OCI-LY7 (cell line): ENCODE results near the gene LDLRAD4. TPM values are rescaled to one million over a fixed set of nuclear protein-coding genes. Genes with fewer than 3 reads are reported as not detected.

Source experiments
- BruUV-seq: library from RNA; stranded (reverse); fragments of 400-500 nt; replicated peaks from 2 replicates; lab custom pipeline; 2021; lab: Mats Ljungman, UMichigan
- CTCF ChIA-PET: fragments of 300-600 bp; sonication (Branson Sonifier 250); formaldehyde crosslinking; loops from one replicate; lab custom pipeline; 2022; ENCODE audit warnings: antibody characterized with exemption; ENCODE audit not compliant: unreplicated experiment; lab: Charles Lee
- POLR2A ChIA-PET: fragments of 300-600 bp; sonication (Branson Sonifier 250); formaldehyde crosslinking; loops from one replicate; lab custom pipeline; 2022; ENCODE audit warnings: antibody characterized with exemption; lab: Charles Lee
- DNase-seq: peaks from one replicate; pipeline ENCODE4 v3.0.0-alpha.2; 2015; ENCODE audit warnings: low spot score
- H2AFZ ChIP-seq: fragments of 200-600 bp; sonication (generic), shearing (Covaris generic); 2 replicates; pipeline ENCODE4 v1.6.1; 2014; ENCODE audit warnings: mild to moderate bottlenecking, antibody characterized with exemption, low read length, moderate library complexity
- H3K27ac ChIP-seq: fragments of 200-600 bp; sonication (generic); 2 replicates; pipeline ENCODE4 v1.5.1; 2014; ENCODE audit warnings: mixed run types, low read depth, mild to moderate bottlenecking, moderate library complexity, low read length, inconsistent platforms; ENCODE audit not compliant: poor library complexity, severe bottlenecking
- H3K36me3 ChIP-seq: fragments of 200-600 bp; sonication (generic); 2 replicates; pipeline ENCODE4 v1.6.1; 2014; ENCODE audit warnings: mild to moderate bottlenecking, antibody characterized with exemption, low read length, moderate library complexity, mixed read lengths; ENCODE audit not compliant: insufficient read depth
- H3K4me1 ChIP-seq: fragments of 200-600 bp; sonication (generic); 2 replicates; pipeline ENCODE4 v1.5.1; 2014; ENCODE audit warnings: mild to moderate bottlenecking, low read length; ENCODE audit not compliant: insufficient read depth, poor library complexity, severe bottlenecking
- H3K4me2 ChIP-seq: fragments of 200-600 bp; sonication (generic); 2 replicates; pipeline ENCODE4 v1.6.1; 2014; ENCODE audit warnings: mild to moderate bottlenecking, low read length
- H3K4me3 ChIP-seq: fragments of 200-600 bp; sonication (generic); 2 replicates; pipeline ENCODE4 v1.5.1; 2014; ENCODE audit warnings: mild to moderate bottlenecking, low read depth, low read length; ENCODE audit not compliant: poor library complexity, severe bottlenecking
- H3K79me2 ChIP-seq: fragments of 200-600 bp; sonication (generic); 2 replicates; pipeline ENCODE4 v1.6.1; 2016; ENCODE audit warnings: low read depth, mild to moderate bottlenecking, low read length, moderate library complexity, mixed read lengths; ENCODE audit not compliant: insufficient read depth
- H3K9me2 ChIP-seq: fragments of 200-600 bp; sonication (generic); 2 replicates; pipeline ENCODE4 v1.6.1; 2016; ENCODE audit warnings: mild to moderate bottlenecking, low read length, mixed read lengths; ENCODE audit not compliant: insufficient read depth
- H3K9me3 ChIP-seq: fragments of 200-600 bp; sonication (generic); 2 replicates; pipeline ENCODE4 v1.6.1; 2014; ENCODE audit warnings: mild to moderate bottlenecking, mixed run types, low read length, mixed read lengths
- H4K20me1 ChIP-seq: fragments of 200-600 bp; sonication (generic); 2 replicates; pipeline ENCODE4 v1.6.1; 2014; ENCODE audit warnings: mild to moderate bottlenecking, antibody characterized with exemption, low read length, moderate library complexity, mixed read lengths; ENCODE audit not compliant: insufficient read depth
- EZH2phosphoT487 ChIP-seq: fragments of 200-600 bp; sonication (generic); IDR thresholded peaks from 2 replicates; pipeline ENCODE4 v1.6.1; 2018; ENCODE audit warnings: low read depth, borderline replicate concordance, mild to moderate bottlenecking, mixed run types, antibody characterized with exemption, low read length, moderate library complexity, mixed read lengths
- intact Hi-C: fragments of 100-400 bp; cut with micrococcal nuclease; formaldehyde crosslinking; loops from one replicate; pipeline ENCODE4 v1.10.0; 2022; ENCODE audit not compliant: unreplicated experiment
- total RNA-seq, 2 experiments: library from RNA; depleted of rRNA in 1 of 2; stranded (reverse); fragments of >200 nt in 1 of 2; shearing (Covaris generic) in 1 of 2; gene quantifications; 2 replicates each; pipeline ENCODE4 v1.2.3, GENCODE V29; 2014 to 2022
- TF ChIP-seq, protein P1 (sequence below): fragments of 200-600 bp; sonication (generic); conservative IDR thresholded peaks from 2 replicates; pipeline ENCODE4 v1.5.1; 2014; ENCODE audit warnings: mild to moderate bottlenecking, antibody characterized with exemption, low read length, moderate library complexity, mixed read lengths

LDLRAD4 gene
- total RNA-seq, 2 experiments from 2014 or later, result 26.2 to 43.8 TPM

DNA sequence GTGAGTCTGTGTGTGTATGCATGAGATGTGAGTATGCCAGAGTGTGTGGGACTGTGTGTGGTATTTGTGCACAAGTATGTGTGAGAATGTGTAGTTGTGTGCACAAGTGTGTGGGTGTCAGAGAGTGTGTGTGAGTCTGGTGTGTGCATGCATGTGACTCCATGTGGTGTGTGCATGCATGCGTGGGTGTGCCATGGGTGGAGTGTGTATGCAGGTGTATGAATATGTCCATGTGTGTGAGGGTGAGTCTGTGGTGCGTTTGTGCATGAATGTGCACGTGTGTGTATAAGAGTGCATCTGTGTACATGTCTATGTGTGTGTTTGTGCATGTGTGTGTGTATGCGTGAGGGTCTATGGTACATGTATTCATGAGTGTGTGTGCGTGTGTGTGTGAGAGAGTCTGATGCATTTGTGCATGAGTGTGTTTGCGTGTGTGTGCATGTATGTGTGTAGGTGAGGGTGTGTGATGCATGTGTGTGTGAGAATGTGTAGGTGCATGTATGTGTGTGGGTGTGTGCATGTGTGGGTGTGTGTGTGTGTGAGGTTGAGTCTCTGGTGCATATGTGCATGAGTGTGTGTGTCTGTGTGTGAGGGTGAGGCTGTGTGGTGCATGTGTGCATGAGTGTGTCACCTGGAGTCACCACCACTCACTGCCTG, 226.8 kb downstream of the LDLRAD4 start:
- no TSS peak for BruUV-seq
- Histone ChIP-seq H3K4me1 (no peaks in the 10 kb centered on the region), H3K4me2 (no peak overlapping the region), H3K79me2 (no peaks in the 10 kb centered on the region), H4K20me1 (no peaks in the 10 kb centered on the region), H3K9me3 (no peaks in the 10 kb centered on the region), H3K27ac (no peak overlapping the region), H3K9me2 (no peaks in the 10 kb centered on the region), H2AFZ (no peak overlapping the region), H3K36me3 (no peaks in the 10 kb centered on the region), H3K4me3 (no peak overlapping the region)
- TF ChIP-seq EZH2phosphoT487, result no peak
- TF ChIP-seq, protein P1, sequence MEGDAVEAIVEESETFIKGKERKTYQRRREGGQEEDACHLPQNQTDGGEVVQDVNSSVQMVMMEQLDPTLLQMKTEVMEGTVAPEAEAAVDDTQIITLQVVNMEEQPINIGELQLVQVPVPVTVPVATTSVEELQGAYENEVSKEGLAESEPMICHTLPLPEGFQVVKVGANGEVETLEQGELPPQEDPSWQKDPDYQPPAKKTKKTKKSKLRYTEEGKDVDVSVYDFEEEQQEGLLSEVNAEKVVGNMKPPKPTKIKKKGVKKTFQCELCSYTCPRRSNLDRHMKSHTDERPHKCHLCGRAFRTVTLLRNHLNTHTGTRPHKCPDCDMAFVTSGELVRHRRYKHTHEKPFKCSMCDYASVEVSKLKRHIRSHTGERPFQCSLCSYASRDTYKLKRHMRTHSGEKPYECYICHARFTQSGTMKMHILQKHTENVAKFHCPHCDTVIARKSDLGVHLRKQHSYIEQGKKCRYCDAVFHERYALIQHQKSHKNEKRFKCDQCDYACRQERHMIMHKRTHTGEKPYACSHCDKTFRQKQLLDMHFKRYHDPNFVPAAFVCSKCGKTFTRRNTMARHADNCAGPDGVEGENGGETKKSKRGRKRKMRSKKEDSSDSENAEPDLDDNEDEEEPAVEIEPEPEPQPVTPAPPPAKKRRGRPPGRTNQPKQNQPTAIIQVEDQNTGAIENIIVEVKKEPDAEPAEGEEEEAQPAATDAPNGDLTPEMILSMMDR, result no peak
- DNase-seq, result no peak
- ChIA-PET CTCF (no interaction called here), POLR2A (no interaction called here)
- intact Hi-C loops, result no loop called here

DNA sequence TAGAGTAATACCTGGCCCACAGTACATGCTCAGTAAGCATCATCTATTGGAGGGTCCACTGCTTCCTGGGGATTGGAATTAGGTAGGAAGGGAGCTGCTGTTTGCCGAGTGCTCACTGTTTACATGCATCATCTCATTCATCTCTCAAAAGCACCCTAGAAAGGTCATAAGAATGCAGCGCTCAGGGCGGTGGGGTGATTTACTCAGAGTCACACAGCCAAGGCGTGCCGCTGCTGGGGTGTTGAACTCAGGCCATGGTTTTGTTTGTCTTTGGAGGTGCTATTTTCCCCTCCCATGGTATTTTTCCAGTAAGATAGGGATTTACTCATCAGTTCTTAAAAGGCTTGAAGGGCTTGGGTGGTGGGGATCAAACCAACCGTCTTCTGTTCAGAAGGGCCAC, 227.5 kb downstream of the LDLRAD4 start:
- H3K4me2 ChIP-seq, result no peak overlapping the region
- CTCF ChIA-PET, result no interaction called here
- H3K4me3 ChIP-seq, result no peak overlapping the region
- H3K36me3 ChIP-seq, result no peaks in the 10 kb centered on the region
- H3K27ac ChIP-seq, result no peak overlapping the region
- DNase-seq, result no peak
- intact Hi-C loops, result no loop called here
- H3K79me2 ChIP-seq, result no peaks in the 10 kb centered on the region
- TF ChIP-seq, protein P1, result no peak
- no peak for TF ChIP-seq EZH2phosphoT487
- peaks cover 5% of the 10 kb centered on the region for H3K4me1 ChIP-seq
- no peaks in the 10 kb centered on the region for H3K9me2 ChIP-seq
- H2AFZ ChIP-seq, result no peak overlapping the region
- POLR2A ChIA-PET, result no interaction called here
- no TSS peak for BruUV-seq
- H3K9me3 ChIP-seq, result no peaks in the 10 kb centered on the region
- H4K20me1 ChIP-seq, result no peaks in the 10 kb centered on the region
